Cardiac septum (tissue), 1 donor: ENCODE data around the gene XXYLT1. TPM values are rescaled to one million over a fixed set of nuclear protein-coding genes. Genes with fewer than 3 reads are reported as not detected.
"Not testable (repeated sequence)": the region's sequence is repeated elsewhere in the genome, so short reads cannot be mapped to it uniquely, and the experiment has no call there.

Source experiments
- DNase-seq: peaks from one replicate; pipeline ENCODE4 v3.0.0-alpha.2; 2020; ENCODE audit warnings: low spot score
- intact Hi-C: fragments of 100-400 bp; cut with DNase I; formaldehyde crosslinking; loops from one replicate; pipeline ENCODE4 v1.14.0; 2022
- long read RNA-seq: library from polyadenylated mRNA; unstranded; transcript quantifications from one replicate; pipeline ENCODE4 v2.0.0, GENCODE V29; 2021
- total RNA-seq: library from RNA; stranded (reverse); fragmentation: NEBNext Ultra II Directional; extraction: Animal tissue kit (Norgen Biotek cat#: 25700); gene quantifications from one replicate; pipeline ENCODE4 v1.2.1, GENCODE V29; 2021
- donor health status: DM: no; HTN: no; CAD: no.

Gene XXYLT1
- total RNA-seq, result 5.9 TPM
- long read RNA-seq, partial matches to known transcripts, result 1 of 11 reads
- long read RNA-seq, other reads (novel, unspliced or antisense), result 9 of 11 reads

DNA sequence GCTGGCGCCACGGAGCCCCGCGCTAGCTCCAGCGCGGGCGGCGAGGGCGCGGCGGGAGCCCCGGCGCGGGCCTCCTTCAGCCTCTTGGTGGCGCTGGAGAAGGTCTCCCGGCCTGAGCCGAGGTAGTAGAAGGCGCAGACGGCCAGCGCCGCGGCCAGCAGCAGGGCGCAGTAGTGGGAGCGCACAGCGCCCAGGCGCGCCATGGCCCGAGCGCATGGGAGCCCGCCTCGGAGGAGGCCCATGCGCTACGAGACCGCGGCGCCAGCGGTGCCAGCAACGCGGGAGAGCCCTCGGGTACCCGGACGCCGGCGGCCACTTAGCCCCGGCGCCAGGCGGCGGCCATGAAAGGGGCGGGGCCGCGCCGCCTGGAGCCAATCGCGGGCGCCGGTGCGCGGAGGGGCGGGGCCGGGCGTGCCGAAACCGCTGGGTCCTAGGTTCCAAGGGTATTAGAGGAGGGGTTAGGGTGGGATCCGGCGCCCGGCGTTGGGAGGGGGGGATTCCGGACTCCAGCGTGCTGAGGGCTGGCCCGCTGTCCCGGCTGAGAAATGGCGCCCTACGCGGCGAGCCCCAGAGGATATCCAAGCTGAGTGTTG lies at the start of gene XXYLT1:
XXYLT1 (minus strand) TSS at position 343 of the 593 bp plus-strand sequence; CDS start at position 242, 101 bp downstream.
- peak; percentile 94 for DNase-seq
- intact Hi-C loops, result loop anchor here (1.0 to 5.0 kb wide), 2 partner anchors 171 to 252 kb away; partner anchors contain the start of gene ACAP2

- DNase-seq, result no peak
- intact Hi-C loops, result no loop called here
Observed at GRCh38 chr3:195319060-195319459, 48.1 kb upstream of the XXYLT1 start.

DNA sequence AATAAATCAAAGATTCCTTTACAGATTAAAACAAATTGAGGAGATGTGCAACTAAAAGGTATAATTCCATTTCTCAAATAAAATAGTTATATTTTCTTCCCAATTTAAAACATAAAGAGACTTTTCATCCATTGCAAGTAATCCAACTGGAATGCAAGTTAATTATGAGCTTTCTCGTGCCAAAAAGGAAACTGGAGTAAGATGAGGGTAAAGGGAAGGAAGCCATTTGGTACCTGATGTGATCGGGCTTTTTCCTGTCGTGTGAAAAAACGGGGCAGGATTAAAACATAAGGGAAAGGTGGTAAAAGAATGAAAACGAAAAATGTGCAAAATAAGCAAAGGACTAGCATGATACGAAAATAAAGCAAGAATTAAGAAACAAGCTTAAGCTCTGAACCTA lies 41.8 kb upstream of the XXYLT1 start:
- no peak for DNase-seq
- intact Hi-C loops, result no loop called here

- intact Hi-C loops, result no loop called here
- no peak for DNase-seq
Observed at GRCh38 chr3:195307711-195308110, 36.8 kb upstream of the XXYLT1 start.

GRCh38 chr3:195306369-195306768 lies 35.4 kb upstream of the XXYLT1 start:
- intact Hi-C loops, result no loop called here
- no peak for DNase-seq

DNA sequence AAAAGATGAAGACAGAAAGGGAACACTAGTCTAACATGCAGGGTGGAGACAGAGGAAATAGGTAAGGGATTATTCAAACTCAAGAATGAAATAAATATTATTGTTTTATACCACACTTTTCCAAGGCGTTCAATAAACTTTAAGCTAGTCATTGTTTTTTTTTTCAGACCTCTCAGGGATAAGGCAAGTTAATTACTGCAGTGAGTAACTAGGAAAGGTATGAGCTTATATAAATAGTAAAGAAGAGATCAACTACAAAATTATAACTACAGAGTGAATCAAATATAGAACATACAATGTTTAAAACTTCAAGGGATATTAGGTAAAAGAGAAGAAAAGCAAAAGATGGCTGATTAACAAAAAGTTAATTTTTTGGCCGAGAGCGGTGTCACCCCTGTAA lies 31.5 kb upstream of the XXYLT1 start:
- intact Hi-C loops, result no loop called here
- DNase-seq, result no peak

GRCh38 chr3:195297446-195297845 lies 26.5 kb upstream of the XXYLT1 start:
- intact Hi-C loops, result no loop called here
- no peak for DNase-seq

DNA sequence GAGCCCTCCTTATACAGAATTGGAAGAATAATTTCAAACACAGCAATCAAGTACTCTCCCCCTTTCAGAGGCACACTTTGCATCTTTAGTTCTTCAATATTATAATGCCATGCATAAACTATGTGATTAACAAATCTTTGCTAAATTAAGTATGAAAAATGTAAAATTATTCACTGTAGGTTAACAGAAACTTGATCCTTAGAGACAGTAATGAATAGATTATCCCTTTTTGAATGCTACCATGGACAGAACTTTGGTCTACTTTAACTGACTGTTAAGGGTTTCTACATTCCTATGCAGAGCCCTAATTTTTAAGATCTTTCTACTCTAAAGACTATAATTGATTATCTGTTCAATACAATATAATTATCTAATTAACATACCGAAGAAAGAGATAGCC lies 25.7 kb upstream of the XXYLT1 start:
- no peak for DNase-seq
- intact Hi-C loops, result no loop called here

DNA sequence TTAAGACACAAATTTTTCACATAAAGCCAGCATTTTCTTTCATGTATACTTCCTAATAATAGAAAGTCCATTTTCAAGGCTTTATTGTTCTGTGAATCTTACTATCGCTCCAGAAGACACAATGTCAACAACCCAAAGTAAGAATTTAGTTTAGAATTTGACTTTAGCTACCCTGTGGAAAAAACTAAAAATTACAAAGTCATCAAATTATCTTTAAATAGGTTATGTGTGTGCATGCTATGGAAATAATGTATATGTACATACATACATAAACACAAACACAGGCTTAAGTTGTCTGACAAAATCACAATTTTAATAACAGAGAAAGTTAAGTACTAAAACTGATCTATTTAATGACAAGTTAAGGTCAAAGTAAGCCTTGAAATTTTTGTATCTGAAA lies 20.2 kb upstream of the XXYLT1 start:
- intact Hi-C loops, result no loop called here
- DNase-seq, result no peak

GRCh38 chr3:195290643-195291042 lies 19.7 kb upstream of the XXYLT1 start:
- DNase-seq, intact Hi-C loops: not testable (repeated sequence)

DNA sequence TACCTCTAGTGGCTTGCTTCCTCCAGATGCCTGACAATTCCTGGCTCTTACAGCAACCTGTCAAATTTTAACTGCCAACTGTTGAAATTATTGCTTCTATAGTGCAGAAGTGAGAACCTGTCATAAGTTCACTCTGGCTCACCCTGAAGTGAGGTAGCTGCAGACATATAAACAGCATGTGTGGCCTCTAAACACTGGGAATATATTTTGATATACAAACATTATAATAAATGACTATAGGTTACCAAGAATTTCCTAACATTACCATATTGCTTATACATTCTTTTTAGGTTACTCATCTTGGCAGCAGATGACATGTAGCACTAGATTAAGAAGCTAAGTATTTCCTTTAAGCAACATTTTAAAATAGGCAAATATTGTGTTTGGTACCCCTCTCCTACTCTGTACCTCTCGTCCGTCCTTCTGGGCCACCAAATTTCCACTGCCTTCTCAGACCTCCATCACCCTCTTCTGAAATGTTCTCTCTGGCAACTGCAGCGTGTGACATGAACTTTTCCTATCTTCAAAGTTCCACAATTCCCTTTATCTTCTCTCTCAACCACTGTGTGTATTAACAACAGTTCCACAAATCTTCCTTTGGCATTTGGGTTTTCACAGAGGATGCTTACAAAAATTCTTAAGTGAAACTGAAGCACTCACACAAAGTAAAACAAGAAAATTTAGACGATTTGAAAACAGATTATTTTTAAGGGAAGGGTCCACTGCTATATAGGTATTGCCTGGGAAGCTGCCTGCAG lies 15.3 kb upstream of the XXYLT1 start:
- intact Hi-C loops, result no loop called here
- no peak for DNase-seq

GRCh38 chr3:195285372-195285771 lies 14.4 kb upstream of the XXYLT1 start:
- intact Hi-C loops, result no loop called here
- no peak for DNase-seq

DNA sequence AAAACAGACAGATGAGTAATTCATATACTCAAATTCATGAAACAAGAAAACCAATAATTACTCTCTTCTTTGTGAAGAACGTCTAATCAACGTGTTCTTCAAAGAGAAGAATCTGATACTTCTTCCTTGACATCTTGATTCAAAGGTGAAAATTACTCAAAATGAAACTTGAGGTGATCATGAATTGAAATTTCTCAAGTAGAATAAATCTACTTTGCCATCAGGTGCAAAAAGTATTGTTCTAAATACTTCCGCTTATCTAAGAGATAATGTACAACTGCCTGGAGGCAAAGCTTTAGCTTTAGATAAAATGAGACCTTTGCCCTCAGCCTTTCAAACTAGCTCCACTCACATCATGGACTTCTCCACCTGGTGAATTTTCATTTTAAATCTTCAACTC lies 13.9 kb upstream of the XXYLT1 start:
- intact Hi-C loops, result no loop called here
- DNase-seq, result no peak

- intact Hi-C loops, result no loop called here
- no peak for DNase-seq
Observed at GRCh38 chr3:195282961-195283360, 12.0 kb upstream of the XXYLT1 start.

GRCh38 chr3:195274259-195274966 lies 3.5 kb upstream of the XXYLT1 start:
- intact Hi-C loops, result loop anchor here (5.0 kb wide), 1 partner anchor 168 kb away; the partner anchor contains the start of gene ACAP2

GRCh38 chr3:195271410-195272243 lies 668 bp upstream of the XXYLT1 start:
- intact Hi-C loops, result loop anchor here (1.0 to 5.0 kb wide), 2 partner anchors 171 to 252 kb away; partner anchors contain the start of gene ACAP2

More at GRCh38 chr3:195274259-195274966, 3.5 kb upstream of the XXYLT1 start:
- DNase-seq, result no peak

DNA sequence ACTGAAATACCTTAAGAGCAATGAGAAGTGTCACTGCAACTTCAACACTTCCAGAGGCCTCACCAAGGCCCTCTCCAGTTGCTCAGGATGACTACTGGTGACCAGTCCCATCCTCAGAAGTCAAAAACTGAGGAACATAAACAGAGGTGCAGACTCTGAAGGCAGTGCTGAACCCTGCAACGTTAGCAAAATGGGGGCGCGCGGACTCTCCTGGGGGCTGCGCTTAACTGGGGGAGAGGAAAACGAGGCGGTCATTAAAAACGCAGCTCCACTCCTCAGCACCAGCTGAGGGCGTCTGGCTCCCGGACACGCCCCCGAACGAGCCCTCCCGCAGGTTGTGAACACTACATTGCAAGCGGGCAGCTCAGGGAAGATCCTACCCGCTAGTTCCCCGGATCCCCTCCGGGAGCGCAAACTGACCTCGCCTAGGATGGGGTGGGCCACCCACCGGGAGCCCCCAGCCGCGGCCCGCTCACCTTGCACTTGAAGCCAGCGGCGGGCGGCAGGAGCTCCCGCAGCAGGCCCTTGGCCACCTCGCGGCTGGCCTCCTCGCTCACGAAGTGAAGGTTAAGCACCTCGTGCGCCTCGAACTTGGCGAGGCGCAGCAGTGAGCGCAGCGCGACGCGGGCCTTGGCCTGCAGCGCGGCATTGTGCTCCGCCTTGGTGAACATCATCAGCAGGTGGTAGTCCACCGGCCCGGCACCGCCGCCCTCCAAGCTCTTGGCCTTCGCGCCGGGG lies 711 bp downstream of the XXYLT1 start:
- intact Hi-C loops, result loop anchor here (5.0 kb wide), 1 partner anchor 172 kb away; the partner anchor contains the start of gene ACAP2
- no peak for DNase-seq

More at GRCh38 chr3:195271410-195272243, 668 bp upstream of the XXYLT1 start:
- DNase-seq, result peak; percentile 95

- intact Hi-C loops, result loop anchor here (5.0 kb wide), 1 partner anchor 173 kb away; the partner anchor contains the start of gene ACAP2
Observed at GRCh38 chr3:195269375-195270078, 1.4 kb downstream of the XXYLT1 start.

More at GRCh38 chr3:195269375-195270078, 1.4 kb downstream of the XXYLT1 start:
- DNase-seq, result no peak
